Neural cell (in vitro differentiated cells): ENCODE data around the gene TSPO2. TPM values are rescaled to one million over a fixed set of nuclear protein-coding genes. Genes with fewer than 3 reads are reported as not detected.
A peak's percentile ranks its signal among the peaks of the same experiment; 100 is the strongest.

ENCODE experiments used
- H2AFZ ChIP-seq: fragments of 200-600, 300-800 bp; sonication (generic), shearing (Covaris generic); 2 replicates; pipeline ENCODE4 v1.6.0; 2014; ENCODE audit warnings: low read depth, mild to moderate bottlenecking, antibody characterized with exemption, low read length, moderate library complexity
- H3F3A ChIP-seq: fragments of 200-600 bp; shearing (Covaris generic); 2 replicates; pipeline ENCODE4 v1.6.1; 2016; ENCODE audit warnings: mild to moderate bottlenecking, moderate library complexity, mixed read lengths, antibody characterized with exemption, low read length; ENCODE audit not compliant: insufficient read depth, poor library complexity, severe bottlenecking
- H3K27ac ChIP-seq: fragments of 200-600, 300-800 bp; sonication (generic), shearing (Covaris generic); 2 replicates; pipeline ENCODE4 v1.5.1; 2014; ENCODE audit warnings: mild to moderate bottlenecking, low read length, moderate library complexity
- H3K27me3 ChIP-seq: fragments of 300-800, 200-600 bp; sonication (generic), shearing (Covaris generic); 2 replicates; pipeline ENCODE4 v1.6.0; 2014; ENCODE audit warnings: mild to moderate bottlenecking, low read depth, low read length, moderate library complexity; ENCODE audit not compliant: insufficient read depth
- H3K36me3 ChIP-seq: fragments of 300-800, 200-600 bp; sonication (generic), shearing (Covaris generic); 2 replicates; pipeline ENCODE4 v1.5.1; 2014; ENCODE audit warnings: mild to moderate bottlenecking, antibody characterized with exemption, low read length, moderate library complexity; ENCODE audit not compliant: insufficient read depth
- H3K4me2 ChIP-seq: fragments of 300-800, 200-600 bp; sonication (generic), shearing (Covaris generic); 2 replicates; pipeline ENCODE4 v1.6.0; 2014; ENCODE audit warnings: mild to moderate bottlenecking, low read length
- H3K4me3 ChIP-seq: fragments of 300-800, 200-600 bp; sonication (generic), shearing (Covaris generic); 2 replicates; pipeline ENCODE4 v1.5.1; 2014; ENCODE audit warnings: mild to moderate bottlenecking, low read length, moderate library complexity
- H3K79me2 ChIP-seq: fragments of 200-600 bp; shearing (Covaris generic); replicated peaks from 2 replicates; pipeline ENCODE4 v1.6.0; 2014; ENCODE audit warnings: mild to moderate bottlenecking, low read length, moderate library complexity; ENCODE audit not compliant: insufficient read depth
- H3K9ac ChIP-seq: fragments of 300-800, 200-600 bp; sonication (generic), shearing (Covaris generic); 2 replicates; pipeline ENCODE4 v1.6.1; 2016; ENCODE audit warnings: mild to moderate bottlenecking, low read length, mixed read lengths
- H3K9me2 ChIP-seq: fragments of 200-600 bp; shearing (Covaris generic); 2 replicates; pipeline ENCODE4 v1.6.1; 2016; ENCODE audit warnings: mild to moderate bottlenecking, low read length, mixed read lengths; ENCODE audit not compliant: insufficient read depth
- H3K9me3 ChIP-seq: fragments of 200-600, 300-800 bp; sonication (generic), shearing (Covaris generic); 2 replicates; pipeline ENCODE4 v1.6.1; 2016; ENCODE audit warnings: mild to moderate bottlenecking, mixed run types, low read length, moderate library complexity, mixed read lengths
- H4K20me1 ChIP-seq: fragments of 200-600 bp; shearing (Covaris generic); 2 replicates; pipeline ENCODE4 v1.6.1; 2016; ENCODE audit warnings: mild to moderate bottlenecking, mixed run types; ENCODE audit not compliant: insufficient read depth
- CTCF ChIP-seq: fragments of 450-650 bp; IDR thresholded peaks from 2 replicates; pipeline ENCODE4 v1.5.1; 2014; ENCODE audit warnings: antibody characterized with exemption, mild to moderate bottlenecking, moderate library complexity; ENCODE audit not compliant: poor library complexity, severe bottlenecking
- EP300 ChIP-seq: fragments of 450-650 bp; conservative IDR thresholded peaks from 2 replicates; pipeline ENCODE4 v1.6.1; 2014; ENCODE audit warnings: antibody characterized with exemption, mild to moderate bottlenecking, moderate library complexity; ENCODE audit not compliant: poor library complexity, severe bottlenecking
- EZH2 ChIP-seq: fragments of 200-600, 300-800 bp; shearing (Covaris generic), sonication (generic); IDR thresholded peaks from 2 replicates; pipeline ENCODE4 v1.6.1; 2014; ENCODE audit warnings: antibody characterized with exemption, low read length, borderline replicate concordance, mild to moderate bottlenecking; ENCODE audit not compliant: insufficient read depth, poor library complexity, severe bottlenecking
- MXI1 ChIP-seq: fragments of 450-650 bp; conservative IDR thresholded peaks from 2 replicates; pipeline ENCODE4 v1.6.1; 2014; ENCODE audit warnings: antibody characterized with exemption, mild to moderate bottlenecking; ENCODE audit not compliant: poor library complexity, severe bottlenecking
- POLR2AphosphoS5 ChIP-seq: IDR thresholded peaks from 2 replicates; pipeline ENCODE4 v1.6.1; 2012
- RAD21 ChIP-seq: fragments of 450-650 bp; conservative IDR thresholded peaks from 2 replicates; pipeline ENCODE4 v1.6.1; 2014; ENCODE audit warnings: antibody characterized with exemption, mild to moderate bottlenecking, moderate library complexity
- REST ChIP-seq: IDR thresholded peaks from 2 replicates; pipeline ENCODE4 v1.6.1; 2012; ENCODE audit warnings: borderline replicate concordance
- SMC3 ChIP-seq: fragments of 450-650 bp; conservative IDR thresholded peaks from 2 replicates; pipeline ENCODE4 v1.6.1; 2014; ENCODE audit warnings: antibody characterized with exemption, mild to moderate bottlenecking, moderate library complexity; ENCODE audit not compliant: poor library complexity
- TAF1 ChIP-seq: IDR thresholded peaks from 2 replicates; pipeline ENCODE4 v1.6.1; 2012; ENCODE audit warnings: low read depth
- polyA plus RNA-seq: library from polyadenylated mRNA; depleted of rRNA; stranded (reverse); fragments of >200 nt; gene quantifications from 2 replicates; pipeline ENCODE4 v1.2.3, GENCODE V29; 2014

Gene TSPO2
- polyA plus RNA-seq, 1 donor from 2014 or later = not detected

GRCh38 chr6:41090841-41091761, 48.8 kb downstream of the TSPO2 start:
- no peaks in the 10 kb centered on the region for H4K20me1 ChIP-seq
- no peaks in the 10 kb centered on the region for H3F3A ChIP-seq
- no peaks in the 10 kb centered on the region for H3K9me3 ChIP-seq
- H3K36me3 ChIP-seq = peaks cover 17% of the 10 kb centered on the region
- H3K9ac ChIP-seq = no peak overlapping the region
- no peak overlapping the region for H3K27ac ChIP-seq
- H3K9me2 ChIP-seq = no peaks in the 10 kb centered on the region
- no peak overlapping the region for H2AFZ ChIP-seq
- no peak overlapping the region for H3K4me2 ChIP-seq
- H3K79me2 ChIP-seq = no peaks in the 10 kb centered on the region
- no peak overlapping the region for H3K4me3 ChIP-seq
- no peak for TF ChIP-seq POLR2AphosphoS5
- no peak for TF ChIP-seq EZH2
- TF ChIP-seq MXI1 = no peak
- no peak for TF ChIP-seq TAF1
- TF ChIP-seq SMC3 = no peak
- TF ChIP-seq EP300 = no peak
- no peak for TF ChIP-seq CTCF
- TF ChIP-seq REST = no peak
- no peak for TF ChIP-seq RAD21
- no peaks in the 10 kb centered on the region for H3K27me3 ChIP-seq

GRCh38 chr6:41092421-41093140, 50.3 kb downstream of the TSPO2 start:
- Histone ChIP-seq H3K4me3 (no peak overlapping the region), H4K20me1 (no peaks in the 10 kb centered on the region), H3K9ac (no peak overlapping the region), H3K27ac (no peak overlapping the region), H3K36me3 (peaks cover 14% of the 10 kb centered on the region), H3F3A (no peaks in the 10 kb centered on the region), H3K9me3 (no peaks in the 10 kb centered on the region), H2AFZ (no peak overlapping the region), H3K79me2 (no peaks in the 10 kb centered on the region), H3K4me2 (no peak overlapping the region), H3K27me3 (no peaks in the 10 kb centered on the region), H3K9me2 (no peaks in the 10 kb centered on the region)
- peak; percentile 63 for TF ChIP-seq CTCF
- no peak for TF ChIP-seq REST
- peak; percentile 80 for TF ChIP-seq SMC3
- TF ChIP-seq EZH2 = no peak
- peak; percentile 66 for TF ChIP-seq RAD21
